CD4-positive, CD25-positive, alpha-beta regulatory T cell (primary cell): ENCODE measurements around the gene MOCS3. TPM values are rescaled to one million over a fixed set of nuclear protein-coding genes. Genes with fewer than 3 reads are reported as not detected.

ENCODE experiments used
- ATAC-seq, 2 donors: fragments of 150-1000 bp; cut with Tn5 transposase; one replicate each; pipeline ENCODE4 v1.10.0; 2021; ENCODE audit warnings: low read depth in 2 of 2, moderate number of reproducible peaks in 2 of 2, moderate library complexity in 1 of 2
- DNase-seq, 3 donors: peaks; one replicate each; pipeline versions ENCODE4 v3.0.0 to v3.0.0-alpha.2; 2012 to 2022; ENCODE audit warnings: mixed read lengths in 1 of 3
- H3K27ac ChIP-seq: one replicate; pipeline ENCODE4 v1.7.0; 2013; ENCODE audit warnings: mild to moderate bottlenecking, low read length; ENCODE audit not compliant: insufficient read depth, poor library complexity, severe bottlenecking
- H3K27me3 ChIP-seq: one replicate; pipeline ENCODE4 v1.7.0; 2013; ENCODE audit warnings: low read length; ENCODE audit not compliant: control insufficient read depth, insufficient read depth
- H3K36me3 ChIP-seq: one replicate; pipeline ENCODE4 v1.7.0; 2013; ENCODE audit warnings: mild to moderate bottlenecking, low read length, moderate library complexity; ENCODE audit not compliant: control insufficient read depth, insufficient read depth
- H3K4me1 ChIP-seq: 2 replicates; pipeline ENCODE4 v1.7.0; 2013; ENCODE audit warnings: mild to moderate bottlenecking, low read length; ENCODE audit not compliant: insufficient read depth, control insufficient read depth, poor library complexity, severe bottlenecking
- H3K4me3 ChIP-seq: one replicate; pipeline ENCODE4 v1.7.0; 2013; ENCODE audit warnings: low read depth, mild to moderate bottlenecking, low read length, moderate library complexity
- H3K9me3 ChIP-seq, 2 experiments: 1 replicate in 1 of 2; 2 replicates in 1 of 2; pipeline ENCODE4 v1.7.0; 2013; ENCODE audit warnings: low read length in 2 of 2, mild to moderate bottlenecking in 1 of 2, moderate library complexity in 1 of 2; ENCODE audit not compliant: control insufficient read depth in 2 of 2
- H3K27ac Mint-ChIP-seq, 3 donors: one replicate each; pipeline ENCODE4 v1.8.0; 2020 to 2022; ENCODE audit warnings: mild to moderate bottlenecking in 3 of 3, mixed read lengths in 3 of 3, moderate library complexity in 2 of 3
- H3K27me3 Mint-ChIP-seq: one replicate; pipeline ENCODE4 v1.8.0; 2022; ENCODE audit warnings: mild to moderate bottlenecking, mixed read lengths
- H3K36me3 Mint-ChIP-seq: one replicate; pipeline ENCODE4 v1.8.0; 2020; ENCODE audit warnings: mixed read lengths
- H3K4me1 Mint-ChIP-seq, 4 donors: one replicate each; pipeline ENCODE4 v1.8.0; 2020 to 2022; ENCODE audit warnings: mixed read lengths in 4 of 4, mild to moderate bottlenecking in 1 of 4
- H3K4me3 Mint-ChIP-seq, 4 donors: one replicate each; pipeline ENCODE4 v1.8.0; 2020 to 2022; ENCODE audit warnings: mild to moderate bottlenecking in 4 of 4, mixed read lengths in 4 of 4, moderate library complexity in 3 of 4
- H3K9me3 Mint-ChIP-seq, 7 donors: one replicate each; pipeline ENCODE4 v1.8.0; 2020 to 2022; ENCODE audit warnings: mixed read lengths in 7 of 7, mild to moderate bottlenecking in 3 of 7, moderate library complexity in 2 of 7
- polyA plus RNA-seq, 4 donors: library from polyadenylated mRNA; unstranded; fragments of 300-500 nt; fragmentation: Illumina TruSeq; gene quantifications; one replicate each; pipeline ENCODE4 v1.2.3, GENCODE V29; 2021
- total RNA-seq: library from RNA; stranded (reverse); gene quantifications from one replicate; pipeline ENCODE4 v1.2.3, GENCODE V29; 2022

The MOCS3 gene
- 2.7 TPM for total RNA-seq
- 1 to 10 TPM; 2.8 to 7.0 (median 5.1) TPM for polyA plus RNA-seq

- Histone ChIP-seq H3K27me3 (no peaks in the 10 kb centered on the region), H3K9me3 (no peaks in the 10 kb centered on the region), H3K4me1 (peaks cover 26% of the 10 kb centered on the region), H3K27ac (peak within 1 kb of the TSS; percentile 95), H3K4me3 (peak within 1 kb of the TSS; percentile 95), H3K36me3 (peaks cover 25% of the 10 kb centered on the region)
- H3K27ac Mint-ChIP-seq: peak within 1 kb of the TSS; percentile 97 to 100 (median 98)
- no peaks in the 10 kb centered on the region for H3K27me3 Mint-ChIP-seq
- ATAC-seq (peak; percentile 72 to 75), DNase-seq (peak; percentile 83 to 95 (median 94))
- no peaks in the 10 kb centered on the region for H3K9me3 Mint-ChIP-seq
- H3K4me3 Mint-ChIP-seq: peak within 1 kb of the TSS; percentile 93 to 99 (median 96)
- peaks cover 9% of the 10 kb centered on the region for H3K36me3 Mint-ChIP-seq
- H3K4me1 Mint-ChIP-seq: peaks cover 21 to 81% (median 40%) of the 10 kb centered on the region in 4 donors
These were observed at the start of gene MOCS3 for GRCh38 chr20:50958615-50959542. TSS of gene MOCS3 (plus strand) at chr20:50958818. CDS start at chr20:50958843, 25 bp downstream.

- H3K27ac Mint-ChIP-seq: no peak overlapping the region
- Histone ChIP-seq H3K36me3 (peaks cover 2% of the 10 kb centered on the region), H3K9me3 (no peaks in the 10 kb centered on the region), H3K27ac (no peak overlapping the region), H3K4me1 (peaks cover 28% of the 10 kb centered on the region), H3K4me3 (no peak overlapping the region), H3K27me3 (no peaks in the 10 kb centered on the region)
- ATAC-seq (no peak), DNase-seq (no peak)
- H3K27me3 Mint-ChIP-seq: no peaks in the 10 kb centered on the region
- no peaks in the 10 kb centered on the region for H3K9me3 Mint-ChIP-seq
- H3K4me3 Mint-ChIP-seq: peak overlapping the region in 2 of 4 donors; percentile 9 to 48
- peaks cover 42 to 86% (median 56%) of the 10 kb centered on the region in 4 donors for H3K4me1 Mint-ChIP-seq
- H3K36me3 Mint-ChIP-seq: peaks cover 29% of the 10 kb centered on the region
These were observed 49.2 kb upstream of the MOCS3 start for GRCh38 chr20:50909413-50909812.

GRCh38 chr20:50911030-50911429, 47.6 kb upstream of the MOCS3 start:
- DNase-seq (no peak), ATAC-seq (no peak)
- Histone ChIP-seq H3K27me3 (no peaks in the 10 kb centered on the region), H3K4me1 (peaks cover 35% of the 10 kb centered on the region), H3K9me3 (no peaks in the 10 kb centered on the region), H3K4me3 (no peak overlapping the region), H3K36me3 (peaks cover 5% of the 10 kb centered on the region), H3K27ac (no peak overlapping the region)
- peaks cover 29% of the 10 kb centered on the region for H3K36me3 Mint-ChIP-seq
- H3K9me3 Mint-ChIP-seq: no peaks in the 10 kb centered on the region
- H3K4me3 Mint-ChIP-seq: peak overlapping the region in 2 of 4 donors; percentile 12 to 25
- no peaks in the 10 kb centered on the region for H3K27me3 Mint-ChIP-seq
- H3K4me1 Mint-ChIP-seq: peaks cover 38 to 84% (median 66%) of the 10 kb centered on the region in 4 donors
- peak overlapping the region; percentile 57 to 81 (median 65) for H3K27ac Mint-ChIP-seq

- H3K36me3 Mint-ChIP-seq: peaks cover 29% of the 10 kb centered on the region
- peaks cover 44 to 86% (median 70%) of the 10 kb centered on the region in 4 donors for H3K4me1 Mint-ChIP-seq
- peaks cover 6% of the 10 kb centered on the region for H3K36me3 ChIP-seq
- H3K27me3 Mint-ChIP-seq: no peaks in the 10 kb centered on the region
- H3K4me1 ChIP-seq: peaks cover 39% of the 10 kb centered on the region
- no peak overlapping the region for H3K4me3 ChIP-seq
- no peak for ATAC-seq
- no peaks in the 10 kb centered on the region for H3K27me3 ChIP-seq
- peak overlapping the region; percentile 57 to 81 (median 65) for H3K27ac Mint-ChIP-seq
- peaks cover 0 to 3% (median 0%) of the 10 kb centered on the region in 7 donors for H3K9me3 Mint-ChIP-seq
- no peak for DNase-seq
- H3K27ac ChIP-seq: peak overlapping the region; percentile 30
- H3K9me3 ChIP-seq: no peaks in the 10 kb centered on the region
- H3K4me3 Mint-ChIP-seq: peak overlapping the region in 2 of 4 donors; percentile 12 to 56
These were observed 46.9 kb upstream of the MOCS3 start for GRCh38 chr20:50911716-50912115.

GRCh38 chr20:50913690-50914375, 44.8 kb upstream of the MOCS3 start:
- H3K9me3 ChIP-seq: no peaks in the 10 kb centered on the region
- H3K4me1 ChIP-seq: peaks cover 51% of the 10 kb centered on the region
- peak in 1 of 3 donors; percentile 21 for DNase-seq
- Mint-ChIP-seq H3K27me3 (no peaks in the 10 kb centered on the region), H3K4me1 (peaks cover 65 to 93% (median 79%) of the 10 kb centered on the region in 4 donors), H3K4me3 (peak overlapping the region in 2 of 4 donors; percentile 3 to 11), H3K27ac (peak overlapping the region in 2 of 3 donors; percentile 67 to 75), H3K36me3 (peaks cover 23% of the 10 kb centered on the region), H3K9me3 (peaks cover 0 to 3% (median 0%) of the 10 kb centered on the region in 7 donors)
- H3K4me3 ChIP-seq: no peak overlapping the region
- no peaks in the 10 kb centered on the region for H3K27me3 ChIP-seq
- H3K36me3 ChIP-seq: peaks cover 4% of the 10 kb centered on the region
- no peak overlapping the region for H3K27ac ChIP-seq
- peak; percentile 57 to 62 for ATAC-seq

- Mint-ChIP-seq H3K36me3 (peaks cover 21% of the 10 kb centered on the region), H3K4me1 (peaks cover 62 to 93% (median 79%) of the 10 kb centered on the region in 4 donors), H3K9me3 (peaks cover 0 to 3% (median 0%) of the 10 kb centered on the region in 7 donors), H3K27ac (peak overlapping the region; percentile 28 to 67 (median 55)), H3K27me3 (no peaks in the 10 kb centered on the region), H3K4me3 (peak overlapping the region in 3 of 4 donors; percentile 12 to 53 (median 13))
- peaks cover 4% of the 10 kb centered on the region for H3K36me3 ChIP-seq
- H3K27me3 ChIP-seq: no peaks in the 10 kb centered on the region
- no peak overlapping the region for H3K27ac ChIP-seq
- no peaks in the 10 kb centered on the region for H3K9me3 ChIP-seq
- ATAC-seq: no peak
- H3K4me3 ChIP-seq: peak overlapping the region; percentile 42
- no peak for DNase-seq
- peaks cover 46% of the 10 kb centered on the region for H3K4me1 ChIP-seq
These were observed 43.2 kb upstream of the MOCS3 start for GRCh38 chr20:50915424-50915823.

- Histone ChIP-seq H3K36me3 (peaks cover 4% of the 10 kb centered on the region), H3K27ac (no peak overlapping the region), H3K27me3 (no peaks in the 10 kb centered on the region), H3K9me3 (no peaks in the 10 kb centered on the region), H3K4me3 (peak overlapping the region; percentile 28), H3K4me1 (peaks cover 48% of the 10 kb centered on the region)
- Mint-ChIP-seq H3K27ac (peak overlapping the region; percentile 18 to 87 (median 46)), H3K27me3 (no peaks in the 10 kb centered on the region), H3K9me3 (peaks cover 0 to 3% (median 0%) of the 10 kb centered on the region in 7 donors), H3K4me1 (peaks cover 61 to 93% (median 81%) of the 10 kb centered on the region in 4 donors), H3K36me3 (peaks cover 17% of the 10 kb centered on the region), H3K4me3 (peak overlapping the region in 1 of 4 donors; percentile 24)
- ATAC-seq (no peak), DNase-seq (no peak)
These were observed 42.4 kb upstream of the MOCS3 start for GRCh38 chr20:50916257-50916656.
